HG03095 (cell line): ENCODE measurements around the gene TMEM178B.

ENCODE experiments used
- ATAC-seq: cut with Tn5 transposase; IDR thresholded peaks from one replicate; pipeline ENCODE4 v1.9.1; 2021; ENCODE audit warnings: moderate library complexity; ENCODE audit not compliant: unreplicated experiment

TMEM178B gene

GRCh38 chr7:141217938-141218337 lies 144.1 kb downstream of the TMEM178B start:
- ATAC-seq, result no peak

- no peak for ATAC-seq
Observed at GRCh38 chr7:141218941-141219340, 145.1 kb downstream of the TMEM178B start.

DNA sequence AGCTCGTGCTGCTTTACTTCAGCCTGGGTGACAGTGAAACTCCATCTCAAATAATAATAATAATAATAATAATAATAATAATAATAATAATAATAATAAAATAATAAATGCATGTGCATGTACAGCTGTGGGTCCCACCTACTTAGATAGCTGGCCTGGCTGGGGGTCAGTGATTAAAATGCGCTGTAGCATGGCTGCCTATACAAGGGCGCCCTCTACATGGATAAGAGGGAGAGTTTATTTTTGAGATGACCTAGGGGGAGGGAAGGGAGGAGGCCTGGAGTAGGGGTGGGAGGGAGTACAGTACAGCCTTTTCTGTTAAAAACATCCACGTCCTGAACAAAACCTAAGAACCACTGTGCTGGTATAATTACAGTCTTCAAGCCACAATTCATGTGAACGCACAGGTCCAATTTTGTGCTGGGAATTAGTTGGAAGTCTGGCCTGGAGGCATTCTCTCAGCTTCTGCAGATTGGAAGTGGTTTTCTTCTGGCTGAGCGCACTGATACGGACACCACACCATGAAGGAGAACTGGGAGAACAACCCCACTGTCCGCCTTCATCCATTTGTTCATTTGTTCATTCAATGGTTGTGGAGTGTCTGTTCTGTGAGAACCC lies 146.5 kb downstream of the TMEM178B start:
- ATAC-seq, result no peak

DNA sequence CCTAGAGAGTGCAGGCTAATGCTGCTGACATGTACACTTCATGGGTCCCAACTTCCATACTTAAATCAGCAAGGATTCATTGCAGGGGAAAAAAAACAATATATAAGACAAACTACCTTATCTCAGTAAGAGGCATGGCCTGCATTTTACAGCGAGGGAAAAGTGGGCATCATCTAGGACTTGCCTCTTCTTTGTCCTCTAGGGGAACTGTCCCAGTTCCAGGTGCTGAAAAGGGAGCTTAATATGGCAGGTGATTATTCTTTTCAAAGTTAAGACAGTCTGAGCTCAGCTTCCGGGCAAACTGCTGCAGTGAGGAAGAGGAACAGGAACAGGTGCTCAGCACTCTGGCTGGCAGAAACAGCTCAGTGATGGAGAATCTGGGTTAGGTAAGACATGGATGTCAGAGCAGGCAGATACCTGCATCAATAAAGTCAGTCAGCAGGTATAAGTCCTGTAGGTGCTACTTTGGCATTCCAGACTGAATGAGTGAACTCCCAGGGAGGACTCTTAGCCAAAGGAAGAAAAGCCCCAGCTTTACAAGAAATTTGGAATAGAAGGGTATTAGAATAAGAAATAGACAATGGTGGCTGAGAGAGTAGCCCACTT lies 147.2 kb downstream of the TMEM178B start:
- no peak for ATAC-seq

DNA sequence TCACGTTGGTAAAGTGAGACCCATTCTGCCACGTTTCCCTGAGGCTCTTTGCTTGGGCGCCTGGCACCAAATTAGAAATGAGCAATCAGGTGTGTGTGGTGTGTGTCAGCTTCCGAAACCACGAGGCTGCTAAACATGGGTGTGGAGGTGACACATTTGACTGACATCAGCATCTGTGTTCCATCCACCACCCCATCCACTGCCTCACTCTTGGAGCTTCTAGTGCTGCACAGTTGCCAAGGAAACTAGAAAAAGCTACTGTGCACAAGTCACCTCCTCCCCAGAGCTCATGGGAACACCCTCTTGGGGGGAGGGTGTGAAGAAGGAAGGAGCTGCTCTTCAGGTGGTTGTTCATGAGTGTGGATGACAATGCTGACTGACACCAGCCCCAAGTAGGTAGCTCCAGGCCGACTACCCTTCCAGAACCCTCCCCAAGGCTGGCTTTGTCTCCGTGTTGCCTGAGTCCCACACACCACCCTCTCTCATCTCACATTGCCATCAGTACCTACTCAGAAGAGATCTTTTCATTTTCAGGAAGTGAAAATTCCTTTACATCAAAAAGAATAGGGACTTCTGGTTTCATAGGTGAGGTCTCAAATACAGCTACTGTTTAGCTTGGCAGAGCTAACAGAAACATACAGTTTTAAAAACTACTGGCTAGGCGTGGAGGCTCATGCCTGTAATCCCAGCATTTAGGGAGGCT lies 152.2 kb downstream of the TMEM178B start:
- ATAC-seq, result no peak

- ATAC-seq, result no peak
Observed at GRCh38 chr7:141227454-141227853, 153.6 kb downstream of the TMEM178B start.

DNA sequence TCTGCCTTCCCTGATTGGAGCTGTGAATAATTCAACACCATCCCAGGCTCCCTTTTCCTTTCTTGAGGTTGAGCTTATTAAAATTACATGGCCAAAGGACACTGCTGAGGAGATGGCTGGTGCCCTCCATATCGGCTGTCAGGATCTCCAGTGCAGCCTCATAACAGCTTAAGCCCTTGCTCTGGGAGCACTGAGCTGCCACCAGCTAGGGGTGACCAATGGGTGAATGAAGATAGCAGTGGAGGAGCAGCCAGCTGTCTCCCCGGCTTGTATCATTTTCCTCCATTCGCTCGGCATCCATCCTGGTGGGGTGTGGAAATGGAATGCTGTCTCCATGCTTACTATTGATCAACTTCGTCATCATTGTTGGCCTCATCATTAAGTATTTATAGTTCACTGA lies 154.6 kb downstream of the TMEM178B start:
- ATAC-seq, result no peak

DNA sequence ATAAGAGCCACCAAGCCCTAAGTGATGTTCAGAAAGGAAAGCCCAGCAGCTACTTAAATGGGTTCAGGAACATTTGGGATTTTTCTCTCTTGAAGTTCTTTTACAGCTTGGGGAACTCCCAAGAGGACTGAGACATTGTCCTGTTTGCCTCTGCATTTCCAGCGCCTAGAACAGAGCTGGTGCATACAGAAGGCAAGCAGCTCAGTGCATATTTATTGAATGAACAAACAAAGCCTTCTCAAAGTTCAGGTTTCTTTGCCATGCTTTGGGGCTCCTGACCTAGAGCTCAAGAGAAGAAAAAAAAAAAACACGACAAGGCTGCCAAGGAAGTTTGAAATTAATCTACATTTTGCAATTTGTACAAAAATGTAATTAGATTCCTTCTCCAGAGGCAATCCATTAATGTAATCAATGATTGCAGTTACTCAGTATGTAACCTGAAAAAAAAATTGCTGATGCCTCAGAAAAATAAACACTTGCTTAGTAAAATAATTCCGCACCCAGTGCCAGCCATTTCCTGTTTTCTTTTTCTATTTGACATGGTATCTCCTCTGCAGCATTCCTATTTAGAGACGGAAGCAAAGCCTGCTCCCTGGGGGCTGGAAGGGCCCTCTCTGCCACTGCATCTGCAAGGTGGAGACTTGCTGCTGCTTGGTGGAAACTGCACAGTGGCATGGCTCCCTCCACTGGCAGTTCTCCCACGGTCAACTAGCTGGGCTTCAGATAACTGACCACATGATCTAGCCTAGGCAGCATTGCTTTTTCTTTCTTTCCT lies 157.3 kb downstream of the TMEM178B start:
- no peak for ATAC-seq

DNA sequence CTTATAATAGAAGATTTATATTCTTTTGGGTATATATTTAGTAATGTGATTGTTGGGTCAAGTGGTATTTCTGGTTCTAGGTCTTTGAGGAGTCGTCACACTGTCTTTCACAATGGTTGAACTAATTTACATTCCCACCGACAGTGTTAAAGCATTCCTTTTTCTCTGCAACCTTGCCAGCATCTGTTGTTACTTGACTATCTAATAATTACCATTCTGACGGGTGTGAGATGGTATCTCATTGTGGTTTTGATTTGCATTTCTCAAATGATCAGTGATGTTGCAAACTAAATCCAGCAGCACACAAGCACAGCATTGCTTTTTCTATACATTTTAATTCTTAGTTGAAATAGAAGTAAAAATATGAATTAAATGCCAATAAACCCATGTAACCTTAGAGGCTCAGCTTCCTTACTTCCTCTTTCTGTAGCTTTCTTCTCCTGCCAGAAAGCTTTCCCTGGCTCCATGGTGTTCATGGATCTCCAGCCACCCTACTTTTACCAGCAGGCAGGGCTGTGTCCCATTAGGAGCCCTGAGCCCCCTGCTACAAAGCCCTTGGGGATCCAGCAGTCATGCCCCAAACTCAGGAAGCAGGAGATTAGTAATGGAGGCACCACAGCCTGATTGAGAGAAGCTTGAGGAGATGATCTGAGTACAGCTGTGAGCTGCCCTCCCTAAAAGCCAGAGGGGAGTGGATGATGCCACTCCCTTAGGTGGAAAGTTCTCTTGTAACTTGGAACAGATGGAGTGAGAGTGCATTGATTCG lies 158.6 kb downstream of the TMEM178B start:
- no peak for ATAC-seq

DNA sequence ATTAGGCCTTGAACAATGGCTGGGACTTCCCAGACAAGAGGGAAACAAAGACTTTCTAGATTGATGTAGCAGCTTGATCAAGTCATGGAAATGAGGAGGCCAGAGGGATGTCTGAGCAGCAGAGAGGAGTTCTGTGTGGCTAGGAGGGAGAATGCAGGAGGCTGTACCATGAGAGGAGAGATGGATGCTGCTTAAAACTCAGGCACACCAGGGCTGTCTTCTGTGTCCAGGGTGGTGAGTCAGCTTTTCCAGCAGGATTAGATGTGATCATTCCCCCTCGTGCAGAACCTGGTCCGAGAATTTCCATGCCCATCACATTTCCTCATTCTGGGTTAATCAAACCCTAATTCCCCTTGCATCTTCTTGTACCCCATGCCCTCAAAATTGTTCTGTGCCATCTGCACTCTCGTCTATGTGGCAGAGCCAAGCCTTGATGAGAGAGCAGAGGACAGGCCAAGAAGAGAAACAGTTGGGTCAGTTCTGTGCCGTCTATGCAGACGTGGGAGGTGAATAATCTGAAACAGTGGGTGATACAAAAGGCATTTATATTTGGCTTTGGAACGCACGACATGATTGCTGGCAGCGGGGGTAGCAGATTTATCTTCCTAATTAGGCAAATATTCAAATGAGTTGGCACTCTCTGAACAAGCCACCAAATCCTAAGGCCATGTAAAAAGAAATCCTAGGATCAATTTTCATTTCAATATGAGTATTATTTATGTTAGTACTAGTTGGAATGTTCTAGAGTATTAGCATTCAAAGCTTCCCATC lies 160.7 kb downstream of the TMEM178B start:
- no peak for ATAC-seq

- ATAC-seq, result no peak
Observed at GRCh38 chr7:141235656-141236055, 161.8 kb downstream of the TMEM178B start.

DNA sequence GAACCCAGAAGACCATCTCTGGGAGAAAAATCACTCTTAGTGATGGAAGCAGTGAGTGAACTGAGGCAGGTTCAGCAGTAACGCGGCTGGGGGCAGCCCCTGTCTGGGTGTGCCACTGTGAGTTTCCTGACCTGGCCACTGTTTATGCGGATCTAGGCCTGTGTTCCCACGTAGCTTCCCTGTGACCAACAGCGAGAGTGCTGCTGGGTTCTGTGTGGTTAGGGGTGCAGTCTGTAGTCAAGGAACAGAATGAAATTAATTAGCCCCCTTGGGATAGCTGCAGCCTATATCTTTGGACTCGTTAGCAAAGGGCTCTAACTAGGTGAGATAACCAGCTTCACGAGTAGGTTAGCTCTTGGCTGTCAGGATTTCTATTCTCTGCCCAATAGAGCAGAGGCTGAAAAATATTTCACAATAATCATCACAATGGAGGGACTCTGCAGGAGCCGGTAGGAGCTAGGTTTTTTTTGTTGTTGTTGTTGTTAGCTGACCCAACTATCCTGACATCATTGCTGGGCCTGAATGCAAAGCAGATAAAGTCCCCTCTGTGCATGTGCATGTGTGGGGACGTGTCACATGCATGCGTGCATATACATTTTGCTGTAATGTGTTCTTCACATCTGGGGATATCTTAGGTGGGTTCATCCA lies 164.9 kb downstream of the TMEM178B start:
- no peak for ATAC-seq

DNA sequence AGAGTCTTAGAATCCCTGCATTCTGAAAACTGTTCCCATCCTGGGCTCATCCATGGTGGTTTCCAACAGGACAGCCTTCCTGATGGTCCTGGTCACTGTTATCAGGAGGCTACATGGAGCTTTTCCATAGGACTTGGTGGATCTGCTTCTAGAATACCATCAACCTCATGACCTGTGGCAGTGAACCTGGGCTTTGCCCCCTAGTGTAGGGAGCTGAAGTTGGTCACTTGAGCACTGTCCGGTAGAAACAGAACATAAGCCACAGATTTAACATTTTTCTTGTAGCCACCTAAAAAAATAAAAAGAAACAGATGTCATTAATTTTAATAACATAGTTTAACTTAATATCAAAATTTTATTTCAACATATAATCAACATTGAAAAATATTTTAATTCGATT lies 165.8 kb downstream of the TMEM178B start:
- no peak for ATAC-seq

GRCh38 chr7:141242568-141242967 lies 168.7 kb downstream of the TMEM178B start:
- no peak for ATAC-seq

- no peak for ATAC-seq
Observed at GRCh38 chr7:141243368-141243767, 169.5 kb downstream of the TMEM178B start.

DNA sequence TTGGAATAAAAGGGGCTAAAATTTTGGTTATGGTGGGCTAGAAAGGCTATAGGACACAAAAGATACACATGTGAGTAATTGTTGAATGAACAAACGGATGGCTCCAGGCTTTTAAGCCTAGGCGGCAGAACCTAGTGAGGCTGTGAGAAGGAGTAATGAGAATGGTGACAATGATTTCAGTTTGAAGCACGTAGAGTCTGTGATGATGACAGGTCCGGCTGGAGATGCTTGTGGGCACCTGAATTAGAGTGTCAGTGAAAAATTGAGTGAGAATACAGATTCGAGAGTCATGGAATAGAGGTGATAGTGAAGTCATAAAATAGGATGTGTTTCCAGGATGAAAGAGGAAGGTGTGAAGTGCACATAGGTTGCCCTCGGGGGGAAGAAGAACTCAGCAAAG lies 170.6 kb downstream of the TMEM178B start:
- ATAC-seq, result no peak

DNA sequence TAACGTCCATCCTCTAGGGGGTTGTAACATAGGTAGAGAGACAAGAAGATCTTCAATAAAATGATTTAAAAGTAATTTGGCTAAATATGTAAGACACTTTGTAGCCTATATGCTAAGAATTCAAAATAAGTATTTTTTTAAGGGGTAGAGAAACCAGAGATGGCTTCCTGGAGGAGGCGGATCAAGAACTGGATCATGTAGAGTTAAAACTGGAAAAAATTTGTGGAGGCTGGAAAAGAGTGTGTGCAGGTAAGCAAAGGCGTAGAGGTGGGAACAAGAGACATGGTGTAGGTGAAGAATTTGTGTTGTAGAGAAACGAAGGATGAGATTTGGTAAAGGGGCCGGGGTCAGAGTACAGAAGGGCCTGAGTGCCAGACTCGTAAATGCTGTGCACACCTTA lies 172.6 kb downstream of the TMEM178B start:
- ATAC-seq, result no peak

GRCh38 chr7:141251180-141251579 lies 177.3 kb downstream of the TMEM178B start:
- ATAC-seq, result no peak

DNA sequence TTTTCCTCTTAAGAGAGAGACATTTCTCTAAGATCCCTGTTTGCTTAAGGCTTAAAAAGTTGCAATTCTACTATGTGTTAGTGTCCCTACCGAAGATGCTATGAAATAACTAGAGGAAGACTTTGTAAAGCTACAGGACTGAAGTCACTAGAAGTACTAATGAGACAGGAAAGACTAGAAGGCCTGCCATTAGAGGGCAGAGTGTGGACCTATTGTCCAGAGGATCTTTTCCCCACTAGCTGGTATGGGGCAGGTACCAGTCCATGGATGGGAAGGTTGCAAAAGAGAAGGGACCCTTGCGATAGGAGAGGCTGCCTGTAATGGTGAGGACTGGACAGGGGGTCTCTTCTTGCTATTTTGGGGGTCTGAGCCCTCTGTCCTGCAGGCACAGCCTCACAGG lies 178.1 kb downstream of the TMEM178B start:
- no peak for ATAC-seq

GRCh38 chr7:141257597-141257996 lies 183.7 kb downstream of the TMEM178B start:
- ATAC-seq, result no peak
